HepG2 (cell line): ENCODE data around the gene SLC2A8. TPM values are rescaled to one million over a fixed set of nuclear protein-coding genes. Genes with fewer than 3 reads are reported as not detected.

Experiments
- CHCHD3 ChIP-seq: sonication (generic); formaldehyde crosslinking; IDR thresholded peaks from 2 replicates; pipeline ENCODE4 v1.8.0; 2022; ENCODE audit warnings: mild to moderate bottlenecking, missing genetic modification reagents, moderate library complexity
- GTF2F1 ChIP-seq: fragments of 150-350 bp; IDR thresholded peaks from 2 replicates; pipeline ENCODE4 v1.6.1; 2014; ENCODE audit warnings: low read length
- ISX ChIP-seq: sonication (generic); formaldehyde crosslinking; conservative IDR thresholded peaks from 2 replicates; pipeline ENCODE4 v1.5.0; 2020; ENCODE audit warnings: missing genetic modification reagents
- KAT8 ChIP-seq: IDR thresholded peaks from 2 replicates; pipeline ENCODE4 v1.6.1; 2016; ENCODE audit warnings: missing genetic modification reagents, missing compliant biosample characterization
- KDM5A ChIP-seq: fragments of 200-600 bp; sonication (generic); IDR thresholded peaks from 2 replicates; pipeline ENCODE4 v1.7.0; 2018; ENCODE audit warnings: antibody characterized with exemption, mild to moderate bottlenecking, low read length, borderline replicate concordance
- MED1 ChIP-seq: sonication (generic); formaldehyde crosslinking; IDR thresholded peaks from 2 replicates; pipeline ENCODE4 v1.4.0; 2020; ENCODE audit warnings: missing genetic modification reagents
- NPAS2 ChIP-seq: sonication (generic); formaldehyde crosslinking; IDR thresholded peaks from 2 replicates; pipeline ENCODE4 v1.8.0; 2022; ENCODE audit warnings: mild to moderate bottlenecking, missing genetic modification reagents, borderline replicate concordance
- TEAD2 ChIP-seq: sonication (generic); formaldehyde crosslinking; IDR thresholded peaks from 2 replicates; pipeline ENCODE4 v1.9.0; 2021; ENCODE audit warnings: missing genetic modification reagents
- U2AF2 ChIP-seq: fragments of 200-400 bp; formaldehyde crosslinking; IDR thresholded peaks from 2 replicates; pipeline ENCODE4 v1.6.1; 2017; ENCODE audit warnings: low read depth, mild to moderate bottlenecking, low read length
- ZBTB34 ChIP-seq: sonication (generic); formaldehyde crosslinking; IDR thresholded peaks from 2 replicates; pipeline ENCODE4 v1.8.0; 2022; ENCODE audit warnings: mild to moderate bottlenecking, missing genetic modification reagents
- ZBTB38 ChIP-seq: sonication (generic); formaldehyde crosslinking; IDR thresholded peaks from 2 replicates; pipeline ENCODE4 v1.5.1; 2020; ENCODE audit warnings: mild to moderate bottlenecking, missing genetic modification reagents
- ZBTB7A ChIP-seq: sonication (generic); formaldehyde crosslinking; IDR thresholded peaks from 2 replicates; pipeline ENCODE4 v1.8.0; 2022; ENCODE audit warnings: mild to moderate bottlenecking, missing genetic modification reagents
- ZIK1 ChIP-seq: sonication (generic); formaldehyde crosslinking; IDR thresholded peaks from 2 replicates; pipeline ENCODE4 v1.5.0; 2020; ENCODE audit warnings: mild to moderate bottlenecking, low read depth, missing genetic modification reagents, borderline replicate concordance
- ZNF224 ChIP-seq: sonication (generic); formaldehyde crosslinking; IDR thresholded peaks from 2 replicates; pipeline ENCODE4 v1.5.0; 2020; ENCODE audit warnings: mild to moderate bottlenecking, missing genetic modification reagents
- ZNF296 ChIP-seq: sonication (generic); formaldehyde crosslinking; conservative IDR thresholded peaks from 2 replicates; pipeline ENCODE4 v1.5.0; 2020; ENCODE audit warnings: mild to moderate bottlenecking, missing genetic modification reagents
- ZNF318 ChIP-seq: sonication (generic); formaldehyde crosslinking; IDR thresholded peaks from 2 replicates; pipeline ENCODE4 v1.4.0; 2020; ENCODE audit warnings: mild to moderate bottlenecking, missing genetic modification reagents
- ZNF639 ChIP-seq: conservative IDR thresholded peaks from 2 replicates; pipeline ENCODE4 v1.6.1; 2018; ENCODE audit warnings: missing genetic modification reagents
- ZNF747 ChIP-seq: sonication (generic); formaldehyde crosslinking; IDR thresholded peaks from 2 replicates; pipeline ENCODE4 v1.8.1; 2023; ENCODE audit warnings: missing genetic modification reagents, mild to moderate bottlenecking, borderline replicate concordance
- ZNF790 ChIP-seq: sonication (generic); formaldehyde crosslinking; IDR thresholded peaks from 2 replicates; pipeline ENCODE4 v1.8.0; 2022; ENCODE audit warnings: missing genetic modification reagents, mild to moderate bottlenecking, borderline replicate concordance
- polyA plus RNA-seq, 8 experiments: library from polyadenylated mRNA; depleted of rRNA in 3 of 8; stranded (reverse) in 7 of 8; unstranded in 1 of 8; fragments of >200 nt; fragmentation: Illumina TruSeq in 4 of 8; extraction: Trizol in 4 of 8; gene quantifications; 2 replicates each; pipeline versions ENCODE4 v1.2.1 to v1.2.3, GENCODE V29; 2011 to 2016; ENCODE audit warnings: low read depth in 4 of 8, missing spikeins in 1 of 8, mixed read lengths in 1 of 8; ENCODE audit not compliant: insufficient read depth in 1 of 8
- total RNA-seq, 5 experiments: library from RNA; depleted of rRNA; stranded (reverse); fragments of >200 nt; fragmentation: Illumina TruSeq; extraction: Trizol; gene quantifications; 2 replicates each; pipeline ENCODE4 v1.2.3, GENCODE V29; 2016; ENCODE audit warnings: low read depth in 1 of 5

Gene SLC2A8
- total and polyA plus RNA-seq, 2 of the 13 experiments (the other 11 are each of a cell fraction or from before 2014, with no cell fraction given), result 22.6 to 48.6 TPM

- TF ChIP-seq TEAD2, result no peak
- TF ChIP-seq KDM5A, result no peak
- TF ChIP-seq CHCHD3 (CRISPR knock-in tag), result 0 out of 2 replicates have a peak, but pooled peaks have one; percentile 11
- TF ChIP-seq ZNF296, result no peak
- no peak for TF ChIP-seq GTF2F1
- TF ChIP-seq KAT8 (CRISPR knock-in tag), result no peak
- TF ChIP-seq ZIK1, result no peak
- TF ChIP-seq ZNF224, result no peak
- no peak for TF ChIP-seq U2AF2
- no peak for TF ChIP-seq NPAS2
- no peak for TF ChIP-seq ZBTB38 (CRISPR knock-in tag)
- no peak for TF ChIP-seq ZNF747 (CRISPR knock-in tag)
- TF ChIP-seq MED1, result no peak
- TF ChIP-seq ISX (CRISPR knock-in tag), result no peak
- TF ChIP-seq ZNF318, result no peak
- TF ChIP-seq ZNF790 (CRISPR knock-in tag), result no peak
- no peak for TF ChIP-seq ZNF639 (CRISPR knock-in tag)
- 0 out of 2 replicates have a peak, but pooled peaks have one; percentile 29 for TF ChIP-seq ZBTB7A (CRISPR knock-in tag)
- no peak for TF ChIP-seq ZBTB34 (CRISPR knock-in tag)
Measured at GRCh38 chr9:127397646-127398274, 791 bp downstream of the SLC2A8 start (continued).
